HUES6 (cell line): ENCODE results near the gene CDCP2.
"Not testable (repeated sequence)": the region's sequence is repeated elsewhere in the genome, so short reads cannot be mapped to it uniquely, and the experiment has no call there.

Experiments used
- H3K27ac ChIP-seq: 2 replicates; pipeline ENCODE4 v1.7.0; 2013; ENCODE audit warnings: low read depth, mild to moderate bottlenecking, low read length, inconsistent platforms
- H3K27me3 ChIP-seq: 2 replicates; pipeline ENCODE4 v1.6.1; 2013; ENCODE audit warnings: low read length; ENCODE audit not compliant: control insufficient read depth, insufficient read depth
- H3K36me3 ChIP-seq: 2 replicates; pipeline ENCODE4 v1.6.1; 2013; ENCODE audit warnings: low read length; ENCODE audit not compliant: control insufficient read depth, insufficient read depth
- H3K4me1 ChIP-seq: 2 replicates; pipeline ENCODE4 v1.6.1; 2013; ENCODE audit warnings: low read length; ENCODE audit not compliant: control insufficient read depth, insufficient read depth
- H3K4me3 ChIP-seq: 2 replicates; pipeline ENCODE4 v1.5.1; 2013; ENCODE audit warnings: low read depth, low read length
- H3K9ac ChIP-seq: one replicate; pipeline ENCODE4 v1.6.1; 2013; ENCODE audit warnings: mild to moderate bottlenecking, low read length
- H3K9me3 ChIP-seq: 2 replicates; pipeline ENCODE4 v1.6.1; 2013; ENCODE audit warnings: low read depth, low read length; ENCODE audit not compliant: control insufficient read depth, insufficient read depth

Gene CDCP2

GRCh38 chr1:54167422-54168139, 14.8 kb upstream of the CDCP2 start:
- Histone ChIP-seq H3K4me1 (no peaks in the 10 kb centered on the region), H3K4me3 (no peak overlapping the region)

GRCh38 chr1:54166357-54166756, 13.6 kb upstream of the CDCP2 start:
- not testable (repeated sequence) for H3K4me3 ChIP-seq, H3K9me3 ChIP-seq, H3K27ac ChIP-seq, H3K36me3 ChIP-seq, H3K27me3 ChIP-seq, H3K9ac ChIP-seq, H3K4me1 ChIP-seq

More at GRCh38 chr1:54167422-54168139, 14.8 kb upstream of the CDCP2 start:
- H3K27ac ChIP-seq, result no peak overlapping the region
- H3K36me3 ChIP-seq, result no peaks in the 10 kb centered on the region
- no peaks in the 10 kb centered on the region for H3K9me3 ChIP-seq
- H3K27me3 ChIP-seq, result no peaks in the 10 kb centered on the region
- H3K9ac ChIP-seq, result no peak overlapping the region

- no peaks in the 10 kb centered on the region for H3K4me1 ChIP-seq
- H3K36me3 ChIP-seq, result no peaks in the 10 kb centered on the region
- no peak overlapping the region for H3K27ac ChIP-seq
- no peaks in the 10 kb centered on the region for H3K27me3 ChIP-seq
- no peak overlapping the region for H3K4me3 ChIP-seq
- no peak overlapping the region for H3K9ac ChIP-seq
- H3K9me3 ChIP-seq, result no peaks in the 10 kb centered on the region
These were observed 12.3 kb upstream of the CDCP2 start for GRCh38 chr1:54165146-54165545.

- Histone ChIP-seq H3K4me1 (no peaks in the 10 kb centered on the region), H3K27ac (no peak overlapping the region), H3K36me3 (no peaks in the 10 kb centered on the region), H3K4me3 (no peak overlapping the region), H3K27me3 (no peaks in the 10 kb centered on the region), H3K9me3 (no peaks in the 10 kb centered on the region), H3K9ac (no peak overlapping the region)
These were observed 10.8 kb upstream of the CDCP2 start for GRCh38 chr1:54163573-54163972.

GRCh38 chr1:54163051-54163450, 10.3 kb upstream of the CDCP2 start:
- H3K4me1 ChIP-seq, result no peaks in the 10 kb centered on the region
- no peaks in the 10 kb centered on the region for H3K36me3 ChIP-seq
- H3K4me3 ChIP-seq, result no peak overlapping the region
- H3K27ac ChIP-seq, result no peak overlapping the region
- no peak overlapping the region for H3K9ac ChIP-seq
- no peaks in the 10 kb centered on the region for H3K27me3 ChIP-seq
- no peaks in the 10 kb centered on the region for H3K9me3 ChIP-seq

- H3K9me3 ChIP-seq, result no peaks in the 10 kb centered on the region
- no peaks in the 10 kb centered on the region for H3K27me3 ChIP-seq
- no peak overlapping the region for H3K9ac ChIP-seq
- no peaks in the 10 kb centered on the region for H3K4me1 ChIP-seq
- no peaks in the 10 kb centered on the region for H3K36me3 ChIP-seq
- H3K4me3 ChIP-seq, result no peak overlapping the region
- H3K27ac ChIP-seq, result no peak overlapping the region
These were observed 8.8 kb upstream of the CDCP2 start for GRCh38 chr1:54161495-54162168.

- no peaks in the 10 kb centered on the region for H3K9me3 ChIP-seq
- H3K27ac ChIP-seq, result no peak overlapping the region
- no peaks in the 10 kb centered on the region for H3K36me3 ChIP-seq
- no peak overlapping the region for H3K9ac ChIP-seq
- H3K4me3 ChIP-seq, result no peak overlapping the region
- H3K4me1 ChIP-seq, result no peaks in the 10 kb centered on the region
- H3K27me3 ChIP-seq, result no peaks in the 10 kb centered on the region
These were observed 7.6 kb upstream of the CDCP2 start for GRCh38 chr1:54160351-54160750.

- Histone ChIP-seq H3K27ac (no peak overlapping the region), H3K4me1 (no peaks in the 10 kb centered on the region), H3K4me3 (no peak overlapping the region), H3K27me3 (no peaks in the 10 kb centered on the region), H3K9ac (no peak overlapping the region), H3K9me3 (no peaks in the 10 kb centered on the region), H3K36me3 (no peaks in the 10 kb centered on the region)
These were observed 7.0 kb upstream of the CDCP2 start for GRCh38 chr1:54159733-54160316.

GRCh38 chr1:54158071-54158470, 5.3 kb upstream of the CDCP2 start:
- peaks cover 10% of the 10 kb centered on the region for H3K4me1 ChIP-seq
- H3K27me3 ChIP-seq, result no peaks in the 10 kb centered on the region
- no peaks in the 10 kb centered on the region for H3K36me3 ChIP-seq
- H3K27ac ChIP-seq, result no peak overlapping the region
- no peaks in the 10 kb centered on the region for H3K9me3 ChIP-seq
- H3K4me3 ChIP-seq, result no peak overlapping the region
- H3K9ac ChIP-seq, result no peak overlapping the region

- no peaks in the 10 kb centered on the region for H3K36me3 ChIP-seq
- no peak overlapping the region for H3K9ac ChIP-seq
- peaks cover 10% of the 10 kb centered on the region for H3K4me1 ChIP-seq
- no peak overlapping the region for H3K27ac ChIP-seq
- H3K4me3 ChIP-seq, result no peak overlapping the region
- H3K27me3 ChIP-seq, result no peaks in the 10 kb centered on the region
- no peaks in the 10 kb centered on the region for H3K9me3 ChIP-seq
These were observed 4.6 kb upstream of the CDCP2 start for GRCh38 chr1:54157401-54157800.

GRCh38 chr1:54156986-54157385, 4.2 kb upstream of the CDCP2 start:
- Histone ChIP-seq H3K27me3 (no peaks in the 10 kb centered on the region), H3K9me3 (no peaks in the 10 kb centered on the region), H3K4me3 (no peak overlapping the region), H3K4me1 (peaks cover 10% of the 10 kb centered on the region), H3K9ac (no peak overlapping the region), H3K36me3 (no peaks in the 10 kb centered on the region), H3K27ac (no peak overlapping the region)
